WTC11 (cell line): ENCODE measurements around the gene FGF14.

Source experiments
- JUN ChIP-seq: sonication (generic); formaldehyde crosslinking; IDR thresholded peaks from 2 replicates; pipeline ENCODE4 v1.8.0; 2023; ENCODE audit warnings: mild to moderate bottlenecking, missing genetic modification reagents
- MYBL2 ChIP-seq: sonication (generic); formaldehyde crosslinking; IDR thresholded peaks from 2 replicates; pipeline ENCODE4 v1.8.1; 2023; ENCODE audit warnings: mild to moderate bottlenecking, moderate library complexity, missing genetic modification reagents
- RORB ChIP-seq: fragments of 250-450 bp; sonication (Bioruptor Pico); IDR thresholded peaks from 2 replicates; pipeline ENCODE4 v1.9.0; 2021; ENCODE audit warnings: mild to moderate bottlenecking
- TF ChIP-seq, protein P1 (sequence below): sonication (generic); formaldehyde crosslinking; conservative IDR thresholded peaks from 2 replicates; pipeline ENCODE4 v1.8.1; 2023; ENCODE audit warnings: mild to moderate bottlenecking, low read depth, missing genetic modification reagents, moderate library complexity
- TF ChIP-seq, protein P2 (sequence below): sonication (generic); formaldehyde crosslinking; IDR thresholded peaks from 2 replicates; pipeline ENCODE4 v1.8.0; 2023; ENCODE audit warnings: missing genetic modification reagents
- TF ChIP-seq, protein P3 (sequence below): sonication (generic); formaldehyde crosslinking; conservative IDR thresholded peaks from 2 replicates; pipeline ENCODE4 v1.8.1; 2022; ENCODE audit warnings: mild to moderate bottlenecking, missing genetic modification reagents
- TF ChIP-seq, protein P4 (sequence below): fragments of 250-450 bp; sonication (Bioruptor Pico); IDR thresholded peaks from 2 replicates; pipeline ENCODE4 v1.9.0; 2021; ENCODE audit warnings: moderate library complexity, mild to moderate bottlenecking, inconsistent platforms, borderline replicate concordance
- TF ChIP-seq, protein P5 (sequence below): fragments of 200-600 bp; IDR thresholded peaks from 2 replicates; pipeline ENCODE4 v1.8.0; 2022; ENCODE audit warnings: antibody characterized with exemption
- TF ChIP-seq, protein P6 (sequence below): sonication (generic); formaldehyde crosslinking; IDR thresholded peaks from 2 replicates; pipeline ENCODE4 v1.8.0; 2022; ENCODE audit warnings: mild to moderate bottlenecking, missing genetic modification reagents
- TF ChIP-seq, protein P7 (sequence below): sonication (generic); formaldehyde crosslinking; IDR thresholded peaks from 2 replicates; pipeline ENCODE4 v1.8.1; 2023; ENCODE audit warnings: mild to moderate bottlenecking, missing genetic modification reagents
- TF ChIP-seq, protein P8 (sequence below): sonication (generic); formaldehyde crosslinking; IDR thresholded peaks from 2 replicates; pipeline ENCODE4 v1.8.1; 2022; ENCODE audit warnings: low read depth, missing genetic modification reagents, borderline replicate concordance

DNA sequence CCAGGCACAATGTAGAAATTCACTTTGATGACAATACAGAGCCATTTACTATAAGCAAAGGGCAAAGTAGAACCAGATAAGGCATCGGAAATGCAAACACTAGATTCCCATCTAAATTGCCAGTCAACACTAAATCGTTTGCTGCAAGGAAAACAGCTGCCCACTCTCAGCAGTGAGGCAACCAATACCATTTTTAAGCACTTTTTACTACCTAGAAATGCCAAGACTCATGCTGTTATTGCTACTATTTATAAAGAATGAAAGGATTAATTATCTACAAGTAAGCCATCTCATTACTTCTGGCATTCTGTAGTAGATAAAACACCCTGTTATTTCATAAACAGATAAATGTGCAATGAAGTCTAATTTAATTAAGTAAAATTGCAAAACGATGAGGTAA lies 422.0 kb downstream of the FGF14 start:
- TF ChIP-seq, protein P1, sequence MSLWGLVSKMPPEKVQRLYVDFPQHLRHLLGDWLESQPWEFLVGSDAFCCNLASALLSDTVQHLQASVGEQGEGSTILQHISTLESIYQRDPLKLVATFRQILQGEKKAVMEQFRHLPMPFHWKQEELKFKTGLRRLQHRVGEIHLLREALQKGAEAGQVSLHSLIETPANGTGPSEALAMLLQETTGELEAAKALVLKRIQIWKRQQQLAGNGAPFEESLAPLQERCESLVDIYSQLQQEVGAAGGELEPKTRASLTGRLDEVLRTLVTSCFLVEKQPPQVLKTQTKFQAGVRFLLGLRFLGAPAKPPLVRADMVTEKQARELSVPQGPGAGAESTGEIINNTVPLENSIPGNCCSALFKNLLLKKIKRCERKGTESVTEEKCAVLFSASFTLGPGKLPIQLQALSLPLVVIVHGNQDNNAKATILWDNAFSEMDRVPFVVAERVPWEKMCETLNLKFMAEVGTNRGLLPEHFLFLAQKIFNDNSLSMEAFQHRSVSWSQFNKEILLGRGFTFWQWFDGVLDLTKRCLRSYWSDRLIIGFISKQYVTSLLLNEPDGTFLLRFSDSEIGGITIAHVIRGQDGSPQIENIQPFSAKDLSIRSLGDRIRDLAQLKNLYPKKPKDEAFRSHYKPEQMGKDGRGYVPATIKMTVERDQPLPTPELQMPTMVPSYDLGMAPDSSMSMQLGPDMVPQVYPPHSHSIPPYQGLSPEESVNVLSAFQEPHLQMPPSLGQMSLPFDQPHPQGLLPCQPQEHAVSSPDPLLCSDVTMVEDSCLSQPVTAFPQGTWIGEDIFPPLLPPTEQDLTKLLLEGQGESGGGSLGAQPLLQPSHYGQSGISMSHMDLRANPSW = no peak
- TF ChIP-seq, protein P2, sequence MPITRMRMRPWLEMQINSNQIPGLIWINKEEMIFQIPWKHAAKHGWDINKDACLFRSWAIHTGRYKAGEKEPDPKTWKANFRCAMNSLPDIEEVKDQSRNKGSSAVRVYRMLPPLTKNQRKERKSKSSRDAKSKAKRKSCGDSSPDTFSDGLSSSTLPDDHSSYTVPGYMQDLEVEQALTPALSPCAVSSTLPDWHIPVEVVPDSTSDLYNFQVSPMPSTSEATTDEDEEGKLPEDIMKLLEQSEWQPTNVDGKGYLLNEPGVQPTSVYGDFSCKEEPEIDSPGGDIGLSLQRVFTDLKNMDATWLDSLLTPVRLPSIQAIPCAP (CRISPR knock-in tag) = no peak
- TF ChIP-seq, protein P3, sequence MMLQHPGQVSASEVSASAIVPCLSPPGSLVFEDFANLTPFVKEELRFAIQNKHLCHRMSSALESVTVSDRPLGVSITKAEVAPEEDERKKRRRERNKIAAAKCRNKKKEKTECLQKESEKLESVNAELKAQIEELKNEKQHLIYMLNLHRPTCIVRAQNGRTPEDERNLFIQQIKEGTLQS (CRISPR knock-in tag) = no peak
- TF ChIP-seq MYBL2 (CRISPR knock-in tag) = no peak
- TF ChIP-seq, protein P4, sequence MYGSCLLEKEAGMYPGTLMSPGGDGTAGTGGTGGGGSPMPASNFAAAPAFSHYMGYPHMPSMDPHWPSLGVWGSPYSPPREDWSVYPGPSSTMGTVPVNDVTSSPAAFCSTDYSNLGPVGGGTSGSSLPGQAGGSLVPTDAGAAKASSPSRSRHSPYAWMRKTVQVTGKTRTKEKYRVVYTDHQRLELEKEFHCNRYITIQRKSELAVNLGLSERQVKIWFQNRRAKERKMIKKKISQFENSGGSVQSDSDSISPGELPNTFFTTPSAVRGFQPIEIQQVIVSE (CRISPR knock-in tag) = no peak
- TF ChIP-seq, protein P5, sequence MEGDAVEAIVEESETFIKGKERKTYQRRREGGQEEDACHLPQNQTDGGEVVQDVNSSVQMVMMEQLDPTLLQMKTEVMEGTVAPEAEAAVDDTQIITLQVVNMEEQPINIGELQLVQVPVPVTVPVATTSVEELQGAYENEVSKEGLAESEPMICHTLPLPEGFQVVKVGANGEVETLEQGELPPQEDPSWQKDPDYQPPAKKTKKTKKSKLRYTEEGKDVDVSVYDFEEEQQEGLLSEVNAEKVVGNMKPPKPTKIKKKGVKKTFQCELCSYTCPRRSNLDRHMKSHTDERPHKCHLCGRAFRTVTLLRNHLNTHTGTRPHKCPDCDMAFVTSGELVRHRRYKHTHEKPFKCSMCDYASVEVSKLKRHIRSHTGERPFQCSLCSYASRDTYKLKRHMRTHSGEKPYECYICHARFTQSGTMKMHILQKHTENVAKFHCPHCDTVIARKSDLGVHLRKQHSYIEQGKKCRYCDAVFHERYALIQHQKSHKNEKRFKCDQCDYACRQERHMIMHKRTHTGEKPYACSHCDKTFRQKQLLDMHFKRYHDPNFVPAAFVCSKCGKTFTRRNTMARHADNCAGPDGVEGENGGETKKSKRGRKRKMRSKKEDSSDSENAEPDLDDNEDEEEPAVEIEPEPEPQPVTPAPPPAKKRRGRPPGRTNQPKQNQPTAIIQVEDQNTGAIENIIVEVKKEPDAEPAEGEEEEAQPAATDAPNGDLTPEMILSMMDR = no peak
- no peak for TF ChIP-seq JUN (CRISPR knock-in tag)
- TF ChIP-seq, protein P6, sequence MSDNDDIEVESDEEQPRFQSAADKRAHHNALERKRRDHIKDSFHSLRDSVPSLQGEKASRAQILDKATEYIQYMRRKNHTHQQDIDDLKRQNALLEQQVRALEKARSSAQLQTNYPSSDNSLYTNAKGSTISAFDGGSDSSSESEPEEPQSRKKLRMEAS = no peak
- TF ChIP-seq, protein P7, sequence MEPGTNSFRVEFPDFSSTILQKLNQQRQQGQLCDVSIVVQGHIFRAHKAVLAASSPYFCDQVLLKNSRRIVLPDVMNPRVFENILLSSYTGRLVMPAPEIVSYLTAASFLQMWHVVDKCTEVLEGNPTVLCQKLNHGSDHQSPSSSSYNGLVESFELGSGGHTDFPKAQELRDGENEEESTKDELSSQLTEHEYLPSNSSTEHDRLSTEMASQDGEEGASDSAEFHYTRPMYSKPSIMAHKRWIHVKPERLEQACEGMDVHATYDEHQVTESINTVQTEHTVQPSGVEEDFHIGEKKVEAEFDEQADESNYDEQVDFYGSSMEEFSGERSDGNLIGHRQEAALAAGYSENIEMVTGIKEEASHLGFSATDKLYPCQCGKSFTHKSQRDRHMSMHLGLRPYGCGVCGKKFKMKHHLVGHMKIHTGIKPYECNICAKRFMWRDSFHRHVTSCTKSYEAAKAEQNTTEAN (CRISPR knock-in tag) = no peak
- TF ChIP-seq, protein P8, sequence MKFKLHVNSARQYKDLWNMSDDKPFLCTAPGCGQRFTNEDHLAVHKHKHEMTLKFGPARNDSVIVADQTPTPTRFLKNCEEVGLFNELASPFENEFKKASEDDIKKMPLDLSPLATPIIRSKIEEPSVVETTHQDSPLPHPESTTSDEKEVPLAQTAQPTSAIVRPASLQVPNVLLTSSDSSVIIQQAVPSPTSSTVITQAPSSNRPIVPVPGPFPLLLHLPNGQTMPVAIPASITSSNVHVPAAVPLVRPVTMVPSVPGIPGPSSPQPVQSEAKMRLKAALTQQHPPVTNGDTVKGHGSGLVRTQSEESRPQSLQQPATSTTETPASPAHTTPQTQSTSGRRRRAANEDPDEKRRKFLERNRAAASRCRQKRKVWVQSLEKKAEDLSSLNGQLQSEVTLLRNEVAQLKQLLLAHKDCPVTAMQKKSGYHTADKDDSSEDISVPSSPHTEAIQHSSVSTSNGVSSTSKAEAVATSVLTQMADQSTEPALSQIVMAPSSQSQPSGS = no peak
- no peak for TF ChIP-seq RORB
